Glutamatergic neuron (in vitro differentiated cells): ENCODE results near the gene RET. TPM values are rescaled to one million over a fixed set of nuclear protein-coding genes. Genes with fewer than 3 reads are reported as not detected.

Experiments
- DNase-seq: peaks from one replicate; pipeline ENCODE4 v3.0.0; 2022
- H3K27ac Mint-ChIP-seq: one replicate; pipeline ENCODE4 v1.8.0; 2020; ENCODE audit warnings: mild to moderate bottlenecking, mixed read lengths, inconsistent platforms; ENCODE audit not compliant: unreplicated experiment
- H3K27me3 Mint-ChIP-seq: one replicate; pipeline ENCODE4 v1.8.0; 2020; ENCODE audit warnings: mild to moderate bottlenecking, moderate library complexity, mixed read lengths, inconsistent platforms; ENCODE audit not compliant: unreplicated experiment
- H3K36me3 Mint-ChIP-seq: one replicate; pipeline ENCODE4 v1.8.0; 2020; ENCODE audit warnings: mild to moderate bottlenecking, mixed read lengths, inconsistent platforms; ENCODE audit not compliant: unreplicated experiment
- H3K4me1 Mint-ChIP-seq: one replicate; pipeline ENCODE4 v1.8.0; 2020; ENCODE audit warnings: mild to moderate bottlenecking, low read depth, mixed read lengths, inconsistent platforms; ENCODE audit not compliant: unreplicated experiment
- H3K4me3 Mint-ChIP-seq: one replicate; pipeline ENCODE4 v1.8.0; 2020; ENCODE audit warnings: mild to moderate bottlenecking, mixed read lengths, inconsistent platforms; ENCODE audit not compliant: unreplicated experiment
- H3K9me3 Mint-ChIP-seq: one replicate; pipeline ENCODE4 v1.8.0; 2020; ENCODE audit warnings: mild to moderate bottlenecking, moderate library complexity, mixed read lengths, inconsistent platforms; ENCODE audit not compliant: unreplicated experiment
- total RNA-seq: library from RNA; stranded (reverse); fragmentation: NEBNext Ultra II Directional; extraction: Animal tissue kit (Norgen Biotek cat#: 25700); gene quantifications from one replicate; pipeline ENCODE4 v1.2.1, GENCODE V29; 2021; ENCODE audit not compliant: unreplicated experiment
- TF ChIP-seq, protein P1 (sequence below): fragments of 200-600 bp; sonication (generic); IDR thresholded peaks from one replicate; pipeline ENCODE4 v1.5.0; 2021; ENCODE audit not compliant: partially characterized antibody, unreplicated experiment

Gene RET
- total RNA-seq, 1 donor from 2014 or later: 34.7 TPM

GRCh38 chr10:43102063-43102828 is 25.4 kb downstream of the RET start:
- no peak for DNase-seq
- no peaks in the 10 kb centered on the region for H3K36me3 Mint-ChIP-seq
- peaks cover 9% of the 10 kb centered on the region for H3K9me3 Mint-ChIP-seq
- peaks cover 9% of the 10 kb centered on the region for H3K27me3 Mint-ChIP-seq
- no peak overlapping the region for H3K27ac Mint-ChIP-seq
- no peak overlapping the region for H3K4me3 Mint-ChIP-seq
- no peaks in the 10 kb centered on the region for H3K4me1 Mint-ChIP-seq
- TF ChIP-seq, protein P1, sequence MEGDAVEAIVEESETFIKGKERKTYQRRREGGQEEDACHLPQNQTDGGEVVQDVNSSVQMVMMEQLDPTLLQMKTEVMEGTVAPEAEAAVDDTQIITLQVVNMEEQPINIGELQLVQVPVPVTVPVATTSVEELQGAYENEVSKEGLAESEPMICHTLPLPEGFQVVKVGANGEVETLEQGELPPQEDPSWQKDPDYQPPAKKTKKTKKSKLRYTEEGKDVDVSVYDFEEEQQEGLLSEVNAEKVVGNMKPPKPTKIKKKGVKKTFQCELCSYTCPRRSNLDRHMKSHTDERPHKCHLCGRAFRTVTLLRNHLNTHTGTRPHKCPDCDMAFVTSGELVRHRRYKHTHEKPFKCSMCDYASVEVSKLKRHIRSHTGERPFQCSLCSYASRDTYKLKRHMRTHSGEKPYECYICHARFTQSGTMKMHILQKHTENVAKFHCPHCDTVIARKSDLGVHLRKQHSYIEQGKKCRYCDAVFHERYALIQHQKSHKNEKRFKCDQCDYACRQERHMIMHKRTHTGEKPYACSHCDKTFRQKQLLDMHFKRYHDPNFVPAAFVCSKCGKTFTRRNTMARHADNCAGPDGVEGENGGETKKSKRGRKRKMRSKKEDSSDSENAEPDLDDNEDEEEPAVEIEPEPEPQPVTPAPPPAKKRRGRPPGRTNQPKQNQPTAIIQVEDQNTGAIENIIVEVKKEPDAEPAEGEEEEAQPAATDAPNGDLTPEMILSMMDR: no peak

GRCh38 chr10:43105102-43105955 is 28.5 kb downstream of the RET start:
- Mint-ChIP-seq H3K27me3 (peaks cover 11% of the 10 kb centered on the region), H3K4me1 (no peaks in the 10 kb centered on the region), H3K9me3 (peaks cover 12% of the 10 kb centered on the region), H3K4me3 (peak overlapping the region; percentile 78), H3K27ac (no peak overlapping the region), H3K36me3 (no peaks in the 10 kb centered on the region)
- TF ChIP-seq, protein P1: peak; percentile 99
- DNase-seq: peak; percentile 86

- Mint-ChIP-seq H3K9me3 (peaks cover 12% of the 10 kb centered on the region), H3K4me3 (no peak overlapping the region), H3K36me3 (no peaks in the 10 kb centered on the region), H3K4me1 (no peaks in the 10 kb centered on the region), H3K27me3 (peaks cover 11% of the 10 kb centered on the region), H3K27ac (no peak overlapping the region)
- TF ChIP-seq, protein P1: no peak
- DNase-seq: no peak
Observed at GRCh38 chr10:43105956-43106229, 29.0 kb downstream of the RET start.

DNA sequence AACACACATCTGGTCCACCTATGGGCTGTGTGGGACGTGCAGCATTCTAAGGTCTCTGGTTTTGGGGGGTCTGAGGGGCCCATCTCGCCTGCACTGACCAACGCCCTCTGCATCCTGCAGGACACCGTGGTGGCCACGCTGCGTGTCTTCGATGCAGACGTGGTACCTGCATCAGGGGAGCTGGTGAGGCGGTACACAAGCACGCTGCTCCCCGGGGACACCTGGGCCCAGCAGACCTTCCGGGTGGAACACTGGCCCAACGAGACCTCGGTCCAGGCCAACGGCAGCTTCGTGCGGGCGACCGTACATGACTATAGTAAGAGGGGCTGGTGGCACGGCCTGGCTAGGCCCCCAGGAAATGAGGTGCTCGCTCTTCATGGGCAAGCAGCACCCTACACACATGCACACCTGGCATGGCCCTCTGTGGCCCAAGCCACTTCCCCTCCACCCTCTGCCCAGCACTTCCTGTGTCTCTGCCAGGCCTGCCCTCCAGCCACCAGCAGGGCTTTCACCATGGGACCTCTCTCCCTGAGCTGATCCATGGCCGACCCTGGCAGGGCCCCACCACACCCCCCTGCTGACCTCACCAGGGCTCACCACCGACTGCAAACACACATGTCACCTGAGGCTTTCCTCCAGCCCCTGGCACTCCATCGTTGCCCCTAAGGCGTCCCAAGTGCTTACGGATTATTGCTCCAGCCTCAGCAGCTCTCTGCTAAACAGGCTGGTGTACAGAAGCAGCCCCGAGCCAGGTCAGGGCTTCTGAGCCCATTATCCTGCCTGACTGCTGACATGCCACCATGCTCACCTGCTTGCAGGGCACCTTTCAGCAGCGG is 29.6 kb downstream of the RET start:
- Mint-ChIP-seq H3K4me1 (no peaks in the 10 kb centered on the region), H3K9me3 (peaks cover 12% of the 10 kb centered on the region), H3K27me3 (peaks cover 11% of the 10 kb centered on the region), H3K36me3 (no peaks in the 10 kb centered on the region), H3K27ac (peak overlapping the region; percentile 15), H3K4me3 (no peak overlapping the region)
- DNase-seq: no peak
- TF ChIP-seq, protein P1: no peak
